ENCODE data around the gene NT5DC1. TPM values are rescaled to one million over a fixed set of nuclear protein-coding genes. Genes with fewer than 3 reads are reported as not detected.
A peak's percentile ranks its signal among the peaks of the same experiment; 100 is the strongest.

NT5DC1 gene
- polyA plus RNA-seq, 1 donor from 2014 or later: 1.3 TPM

- H2AFZ ChIP-seq (ENCODE audit: low read depth, low read length): no peak overlapping the region
- H3F3A ChIP-seq (ENCODE audit: insufficient read depth, low read length, poor library complexity, severe bottlenecking): peaks cover 5% of the 10 kb centered on the region
- peaks cover 40% of the 10 kb centered on the region for H3K79me2 ChIP-seq (replicated peaks; ENCODE audit: insufficient read depth, low read length)
- H3K9me3 ChIP-seq (ENCODE audit: low read length): no peaks in the 10 kb centered on the region
- H3K4me3 ChIP-seq (ENCODE audit: low read length): peak overlapping the region; percentile 92
- peaks cover 16% of the 10 kb centered on the region for H3K36me3 ChIP-seq (ENCODE audit: insufficient read depth, low read length)
- H3K4me2 ChIP-seq (ENCODE audit: low read length): peak overlapping the region; percentile 71
- no peaks in the 10 kb centered on the region for H3K9me2 ChIP-seq (ENCODE audit: insufficient read depth, low read length)
- H3K27me3 ChIP-seq (ENCODE audit: insufficient read depth, low read depth, low read length): no peaks in the 10 kb centered on the region
- TF ChIP-seq REST (IDR thresholded peaks at IDR 0.05; ENCODE audit: borderline replicate concordance): no peak
- TF ChIP-seq CTCF (IDR thresholded peaks at IDR 0.05; ENCODE audit: poor library complexity, severe bottlenecking): no peak
- H4K20me1 ChIP-seq (ENCODE audit: insufficient read depth): peaks cover 23% of the 10 kb centered on the region
- peak overlapping the region; percentile 99 for H3K9ac ChIP-seq (ENCODE audit: low read length)
- H3K27ac ChIP-seq (ENCODE audit: low read length): peak overlapping the region; percentile 99
Observed at GRCh38 chr6:116278481-116278829, 177.8 kb downstream of the NT5DC1 start.

- H3K27me3 ChIP-seq (ENCODE audit: insufficient read depth, low read depth, low read length): no peaks in the 10 kb centered on the region
- H3K4me2 ChIP-seq (ENCODE audit: low read length): peak overlapping the region; percentile 71
- peak overlapping the region; percentile 91 for H2AFZ ChIP-seq (ENCODE audit: low read depth, low read length)
- peak overlapping the region; percentile 92 for H3K4me3 ChIP-seq (ENCODE audit: low read length)
- H3K9me3 ChIP-seq (ENCODE audit: low read length): no peaks in the 10 kb centered on the region
- no peaks in the 10 kb centered on the region for H3K9me2 ChIP-seq (ENCODE audit: insufficient read depth, low read length)
- H3K27ac ChIP-seq (ENCODE audit: low read length): peak overlapping the region; percentile 99
- TF ChIP-seq MXI1 (conservative IDR thresholded peaks at IDR 0.05; ENCODE audit: poor library complexity, severe bottlenecking) (no peak), EZH2 (IDR thresholded peaks at IDR 0.05; ENCODE audit: borderline replicate concordance, insufficient read depth, low read length, poor library complexity, severe bottlenecking) (no peak), SMC3 (conservative IDR thresholded peaks at IDR 0.05; ENCODE audit: poor library complexity) (no peak), REST (IDR thresholded peaks at IDR 0.05; ENCODE audit: borderline replicate concordance) (no peak), EP300 (conservative IDR thresholded peaks at IDR 0.05; ENCODE audit: poor library complexity, severe bottlenecking) (no peak), CTCF (IDR thresholded peaks at IDR 0.05; ENCODE audit: poor library complexity, severe bottlenecking) (no peak), RAD21 (conservative IDR thresholded peaks at IDR 0.05) (no peak), TAF1 (IDR thresholded peaks at IDR 0.05; ENCODE audit: low read depth) (no peak), POLR2AphosphoS5 (IDR thresholded peaks at IDR 0.05) (no peak)
- peaks cover 16% of the 10 kb centered on the region for H3K36me3 ChIP-seq (ENCODE audit: insufficient read depth, low read length)
- H3K9ac ChIP-seq (ENCODE audit: low read length): peak overlapping the region; percentile 99
- peaks cover 5% of the 10 kb centered on the region for H3F3A ChIP-seq (ENCODE audit: insufficient read depth, low read length, poor library complexity, severe bottlenecking)
- peaks cover 23% of the 10 kb centered on the region for H4K20me1 ChIP-seq (ENCODE audit: insufficient read depth)
- H3K79me2 ChIP-seq (replicated peaks; ENCODE audit: insufficient read depth, low read length): peaks cover 40% of the 10 kb centered on the region
Observed at GRCh38 chr6:116278854-116279231, 178.2 kb downstream of the NT5DC1 start.
